Prostate gland (tissue), 2 donors: ENCODE measurements around the gene ACVR1.

Source experiments
- POLR2A ChIP-seq: fragments of 450-650 bp; IDR thresholded peaks from one replicate; pipeline ENCODE4 v1.6.1; 2016; ENCODE audit warnings: antibody characterized with exemption, mild to moderate bottlenecking
- TF ChIP-seq, protein P1 (sequence below), 4 experiments: fragments of 200-600 bp in 2 of 4; fragments of 450-650 bp in 2 of 4; sonication (generic) in 2 of 4; IDR thresholded peaks; 1 replicate in 3 of 4; 2 replicates in 1 of 4; pipeline ENCODE4 v1.5.1; 2016 to 2019; ENCODE audit warnings: antibody characterized with exemption in 4 of 4, mild to moderate bottlenecking in 2 of 4, moderate library complexity in 2 of 4

GRCh38 chr2:157836531-157836930 is 39.6 kb downstream of the ACVR1 start:
- no peak for TF ChIP-seq POLR2A
- TF ChIP-seq, protein P1, sequence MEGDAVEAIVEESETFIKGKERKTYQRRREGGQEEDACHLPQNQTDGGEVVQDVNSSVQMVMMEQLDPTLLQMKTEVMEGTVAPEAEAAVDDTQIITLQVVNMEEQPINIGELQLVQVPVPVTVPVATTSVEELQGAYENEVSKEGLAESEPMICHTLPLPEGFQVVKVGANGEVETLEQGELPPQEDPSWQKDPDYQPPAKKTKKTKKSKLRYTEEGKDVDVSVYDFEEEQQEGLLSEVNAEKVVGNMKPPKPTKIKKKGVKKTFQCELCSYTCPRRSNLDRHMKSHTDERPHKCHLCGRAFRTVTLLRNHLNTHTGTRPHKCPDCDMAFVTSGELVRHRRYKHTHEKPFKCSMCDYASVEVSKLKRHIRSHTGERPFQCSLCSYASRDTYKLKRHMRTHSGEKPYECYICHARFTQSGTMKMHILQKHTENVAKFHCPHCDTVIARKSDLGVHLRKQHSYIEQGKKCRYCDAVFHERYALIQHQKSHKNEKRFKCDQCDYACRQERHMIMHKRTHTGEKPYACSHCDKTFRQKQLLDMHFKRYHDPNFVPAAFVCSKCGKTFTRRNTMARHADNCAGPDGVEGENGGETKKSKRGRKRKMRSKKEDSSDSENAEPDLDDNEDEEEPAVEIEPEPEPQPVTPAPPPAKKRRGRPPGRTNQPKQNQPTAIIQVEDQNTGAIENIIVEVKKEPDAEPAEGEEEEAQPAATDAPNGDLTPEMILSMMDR (IDR thresholded peaks at IDR 0.05): no peak
